GM19238 (cell line): ENCODE results near the gene ZNF280C.
"Not testable (repeated sequence)": the region's sequence is repeated elsewhere in the genome, so short reads cannot be mapped to it uniquely, and the experiment has no call there.

Experiments used
- DNase-seq: peaks from one replicate; pipeline ENCODE4 v3.0.0; 2011; ENCODE audit warnings: low spot score; ENCODE audit not compliant: insufficient read length

The ZNF280C gene

GRCh38 chrX:130268449-130269170 lies at the start of gene ZNF280C:
TSS of gene ZNF280C (minus strand) at chrX:130268899. CDS start at chrX:130260449, 8,450 bp downstream.
- peak; percentile 69 for DNase-seq

DNA sequence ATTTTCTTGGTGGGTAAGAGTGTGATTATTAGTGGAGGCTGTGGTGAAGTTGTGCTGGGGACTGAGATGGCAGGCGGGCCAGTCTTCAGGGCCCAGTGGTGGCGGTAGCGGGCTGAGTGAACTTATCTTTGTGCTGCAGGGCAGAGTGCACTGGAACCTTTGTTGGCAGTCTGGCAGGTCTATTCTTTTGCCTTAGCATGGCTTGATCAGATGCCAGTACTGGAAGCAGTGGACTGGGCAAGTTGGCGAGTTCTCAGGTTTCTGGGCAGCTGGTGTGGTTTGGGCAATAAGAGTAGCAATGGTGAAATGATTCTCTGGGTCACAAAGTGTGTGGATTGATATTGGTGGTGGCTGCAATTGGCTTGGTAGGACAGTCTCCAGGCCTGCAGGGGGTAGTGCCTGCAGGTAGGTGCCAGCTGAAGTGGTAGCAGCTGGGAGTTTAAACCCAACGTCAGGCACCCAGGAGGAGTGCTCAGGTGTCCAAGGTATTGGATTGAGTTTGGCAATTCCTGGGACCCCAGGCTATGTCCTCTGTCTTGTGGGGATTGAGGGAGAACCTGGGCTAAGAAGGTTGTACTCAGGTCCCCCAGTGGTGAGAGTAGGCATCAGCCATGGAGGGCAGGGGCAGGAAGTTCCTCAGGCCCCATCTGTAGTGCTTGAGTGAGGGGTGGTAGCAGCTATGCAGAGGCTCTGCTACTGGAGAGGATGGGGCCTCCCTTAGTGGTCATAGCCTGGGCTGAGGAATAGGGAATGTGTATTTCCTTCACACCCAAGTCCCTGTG lies 36.1 kb upstream of the ZNF280C start:
- no peak for DNase-seq

- DNase-seq: no peak
Observed at GRCh38 chrX:130301977-130302376, 33.3 kb upstream of the ZNF280C start.

DNA sequence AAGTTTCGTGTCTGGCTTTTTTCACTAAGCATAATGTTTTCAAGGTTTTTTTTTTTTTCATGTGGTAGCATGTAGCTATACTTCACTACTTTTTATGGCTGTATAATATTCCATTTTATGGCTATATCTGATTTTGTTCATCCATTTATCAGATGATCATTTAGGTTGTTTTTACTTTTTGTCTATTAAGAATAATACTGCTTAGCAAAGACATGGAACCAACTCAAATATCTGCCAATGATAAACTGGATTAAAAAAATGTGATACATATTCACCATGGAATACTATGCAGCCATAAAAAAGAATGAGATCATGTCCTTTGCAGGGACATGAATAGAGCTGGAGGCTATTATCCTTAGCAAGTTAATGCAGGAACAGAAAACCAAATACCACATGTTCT lies 32.7 kb upstream of the ZNF280C start:
- no peak for DNase-seq

GRCh38 chrX:130300010-130300282 lies 31.2 kb upstream of the ZNF280C start:
- no peak for DNase-seq

- no peak for DNase-seq
Observed at GRCh38 chrX:130299279-130300009, 30.7 kb upstream of the ZNF280C start.

DNA sequence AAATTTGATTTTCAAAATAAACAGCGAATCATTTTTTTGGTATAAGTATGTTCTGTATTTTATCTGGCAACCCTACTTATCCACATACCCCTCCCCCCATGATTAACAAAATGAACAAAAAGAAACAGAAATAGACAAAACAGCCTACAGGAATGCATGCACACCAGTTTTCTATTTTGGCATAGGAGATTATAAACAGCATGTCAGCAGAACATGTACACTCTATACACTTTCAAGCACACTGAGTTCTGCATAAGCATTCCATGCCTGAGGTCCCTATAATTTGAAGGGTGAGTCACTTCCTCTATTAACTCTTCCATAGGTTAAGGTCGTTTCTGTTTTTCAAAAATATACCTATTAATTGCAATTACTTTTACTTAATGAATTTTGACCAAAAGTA lies 28.0 kb upstream of the ZNF280C start:
- DNase-seq: no peak

- no peak for DNase-seq
Observed at GRCh38 chrX:130296297-130296678, 27.6 kb upstream of the ZNF280C start.

- no peak for DNase-seq
Observed at GRCh38 chrX:130295519-130296296, 27.0 kb upstream of the ZNF280C start.

- DNase-seq: no peak
Observed at GRCh38 chrX:130287071-130287770, 18.5 kb upstream of the ZNF280C start.

DNA sequence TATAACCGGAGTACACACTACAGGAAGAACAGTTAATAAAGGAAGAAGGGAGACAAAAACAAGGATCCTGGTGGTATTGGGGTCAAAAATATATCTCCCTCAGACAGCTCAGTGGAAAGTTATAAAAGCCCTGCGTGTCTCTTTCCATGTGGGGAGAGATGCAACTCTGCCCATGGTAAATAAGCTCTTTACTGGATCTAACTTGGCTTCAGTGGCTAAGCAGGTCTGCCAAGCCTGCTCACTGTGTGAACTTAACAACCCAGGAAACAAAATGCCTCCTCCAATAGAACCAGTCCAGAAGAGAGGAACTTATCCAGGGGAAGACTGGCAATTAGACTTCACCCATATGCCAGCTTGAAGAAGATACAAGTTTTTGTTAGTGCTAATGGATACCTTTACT lies 17.0 kb upstream of the ZNF280C start:
- no peak for DNase-seq

GRCh38 chrX:130285069-130285620 lies 16.4 kb upstream of the ZNF280C start:
- no peak for DNase-seq

DNA sequence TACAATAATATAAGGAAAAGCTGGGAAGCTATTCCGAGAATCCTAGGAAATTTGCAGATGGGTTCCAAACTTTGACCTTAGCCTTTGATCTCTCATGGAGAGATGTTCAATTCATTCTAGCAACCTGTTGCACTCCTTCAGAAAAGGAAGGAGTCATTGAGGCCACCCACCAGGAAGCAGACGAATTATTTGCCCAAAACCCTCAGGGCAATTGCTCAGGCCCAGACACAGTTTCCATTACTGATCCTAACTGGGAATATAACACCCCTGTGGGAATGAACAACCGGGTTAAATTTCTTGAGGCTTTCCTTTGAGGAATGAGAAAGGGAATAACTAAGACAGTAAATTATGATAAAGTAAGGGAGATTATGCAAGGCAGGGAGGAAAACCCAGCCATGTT lies 13.5 kb upstream of the ZNF280C start:
- no peak for DNase-seq

GRCh38 chrX:130280901-130281300 lies 12.2 kb upstream of the ZNF280C start:
- no peak for DNase-seq

DNA sequence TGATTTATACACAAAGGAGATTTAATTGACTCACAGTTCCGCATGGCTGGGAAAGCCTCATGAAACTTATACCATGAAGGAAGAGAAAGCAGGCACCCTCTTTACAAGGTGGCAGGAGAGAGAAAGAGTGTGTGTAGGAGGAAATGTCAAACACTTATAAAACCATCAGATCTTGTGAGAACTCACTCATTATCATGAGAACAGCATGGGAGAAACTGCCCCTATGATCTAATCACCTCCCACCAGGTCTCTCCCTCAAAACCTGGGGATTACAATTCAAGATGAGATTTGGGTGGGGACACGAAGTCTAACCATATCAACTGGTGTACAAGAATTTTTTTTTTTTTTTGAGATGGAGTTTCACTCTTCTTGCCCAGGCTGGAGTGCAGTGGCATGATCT lies 3.6 kb upstream of the ZNF280C start:
- not testable (repeated sequence) for DNase-seq

GRCh38 chrX:130269391-130269790 lies 692 bp upstream of the ZNF280C start:
- not testable (repeated sequence) for DNase-seq

DNA sequence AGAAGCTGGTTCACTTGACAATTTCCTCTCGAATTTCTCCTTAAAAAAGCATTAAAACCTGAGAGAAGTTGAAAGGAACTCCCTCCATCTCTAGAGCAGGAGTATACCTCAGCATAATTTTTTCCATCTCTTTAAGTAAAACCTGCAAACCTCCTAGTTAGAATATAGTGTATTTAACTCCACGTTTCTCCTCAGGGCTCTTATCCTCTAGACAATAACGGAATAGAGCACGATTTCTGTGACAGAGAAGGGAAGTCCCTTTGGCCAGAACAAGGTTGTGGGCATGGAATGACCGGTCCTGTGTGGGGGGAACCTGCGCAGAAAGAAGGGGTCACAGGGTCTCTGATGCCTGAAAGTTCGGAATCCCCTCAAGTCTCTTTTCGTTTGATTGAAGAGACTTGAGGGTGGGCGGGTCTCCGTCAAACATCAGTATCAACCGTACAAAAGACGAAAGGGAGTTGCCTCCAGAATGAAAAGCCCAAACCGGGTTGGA lies 697 bp downstream of the ZNF280C start:
- DNase-seq: no peak

DNA sequence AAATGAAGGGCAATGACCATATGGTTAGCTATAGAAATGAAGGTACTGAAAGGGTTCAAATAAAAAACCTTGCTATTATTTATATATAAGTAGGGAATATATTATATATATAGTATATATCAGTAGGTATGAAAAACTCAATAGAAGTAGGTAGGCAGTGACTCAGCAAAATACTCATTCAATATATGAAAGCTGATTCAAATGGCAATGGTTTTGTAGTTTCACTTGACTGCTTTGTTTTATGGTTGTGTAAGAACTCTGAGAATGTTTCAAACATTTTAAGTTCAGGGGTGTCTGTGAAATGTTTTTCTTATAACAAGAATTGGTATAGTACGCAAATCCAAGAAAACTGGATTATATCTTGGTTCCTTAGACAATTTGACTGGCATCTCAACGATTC lies 4.1 kb downstream of the ZNF280C start:
- DNase-seq: no peak

DNA sequence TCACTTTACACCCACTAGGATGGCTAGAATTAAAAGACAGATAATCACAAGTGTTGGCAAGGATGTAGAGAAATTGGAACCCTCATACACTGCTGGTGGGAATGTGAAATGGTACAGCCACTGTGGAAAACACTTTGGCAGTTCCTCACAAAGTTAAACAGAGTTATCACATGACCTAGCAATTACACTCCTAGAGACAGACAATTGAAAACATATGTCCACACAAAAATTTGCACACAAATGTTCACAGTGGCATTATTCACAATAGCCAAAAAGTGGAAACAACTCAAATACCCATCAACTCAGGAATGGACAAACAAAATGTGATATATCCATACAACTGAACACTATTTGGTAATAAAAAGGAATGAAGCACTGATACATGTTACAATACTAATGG lies 5.7 kb downstream of the ZNF280C start:
- DNase-seq: no peak

GRCh38 chrX:130262231-130262630 lies 6.5 kb downstream of the ZNF280C start:
- DNase-seq: no peak
